ENCODE measurements around the gene ANKRD44.

ANKRD44 gene

DNA sequence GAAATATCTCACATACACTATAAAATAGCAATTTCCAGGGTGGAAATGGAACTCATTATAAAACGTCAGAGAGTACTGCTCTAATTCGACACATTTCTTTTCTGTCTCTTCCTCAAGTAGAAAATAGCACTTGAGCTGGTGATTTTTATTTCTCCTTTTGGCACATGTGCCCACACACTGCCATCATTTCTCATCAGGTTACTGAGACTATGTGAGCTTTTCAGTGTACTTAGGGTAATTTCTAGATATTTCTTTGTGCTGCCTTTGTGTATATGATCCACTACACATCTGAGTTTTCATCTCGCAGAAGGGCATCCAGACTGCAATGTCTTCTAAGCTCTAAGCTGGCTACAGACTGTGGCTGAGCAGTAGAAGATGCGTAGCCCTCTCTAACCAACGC is 321.9 kb downstream of the ANKRD44 start:
- no CpG with 5 or more reads among the region's 5 CpGs for WGBS (ENCODE audit: extremely low coverage, insufficient coverage, insufficient read length)
- H3K18ac ChIP-seq (ENCODE audit: low read length) = no peak overlapping the region

GRCh38 chr2:196987649-196988364 is 322.8 kb downstream of the ANKRD44 start:
- Histone ChIP-seq H3K9me3 (ENCODE audit: insufficient read depth, low read depth, low read length) (no peaks in the 10 kb centered on the region), H4K91ac (ENCODE audit: low read depth, low read length) (no peak overlapping the region), H3K18ac (ENCODE audit: low read length) (no peak overlapping the region), H2AK5ac (ENCODE audit: low read length) (no peak overlapping the region), H2BK5ac (ENCODE audit: low read depth, low read length, poor library complexity) (no peak overlapping the region), H3K27ac (ENCODE audit: low read depth, low read length) (no peak overlapping the region), H2AFZ (ENCODE audit: insufficient read depth, low read length, poor library complexity) (no peak overlapping the region), H3K14ac (ENCODE audit: low read length) (no peak overlapping the region), H4K8ac (ENCODE audit: low read depth, low read length) (no peak overlapping the region), H3K4me1 (ENCODE audit: control insufficient read depth in 1 of 2, insufficient read depth in 2 of 2, low read length in 2 of 2) (no peaks in the 10 kb centered on the region), H3K9ac (ENCODE audit: low read length) (no peak overlapping the region), H3K4me3 (ENCODE audit: low read depth, low read length) (no peak overlapping the region), H3K4me2 (ENCODE audit: low read length) (no peak overlapping the region), H2BK120ac (ENCODE audit: insufficient read depth, low read length, poor library complexity) (no peak overlapping the region), H2BK12ac (ENCODE audit: low read length) (no peak overlapping the region), H4K12ac (ENCODE audit: low read depth, low read length) (no peak overlapping the region), H3K4ac (ENCODE audit: low read depth, low read length) (no peak overlapping the region), H3K27me3 (ENCODE audit: insufficient read depth, low read length) (no peaks in the 10 kb centered on the region), H3K79me1 (ENCODE audit: low read length) (no peaks in the 10 kb centered on the region), H3K23ac (ENCODE audit: low read length) (no peak overlapping the region), H3K36me3 (ENCODE audit: control insufficient read depth in 1 of 2, insufficient read depth in 2 of 2, low read length in 2 of 2) (no peaks in the 10 kb centered on the region), H3K79me2 (ENCODE audit: control insufficient read depth, insufficient read depth, low read length, poor library complexity) (no peaks in the 10 kb centered on the region)
- peak; percentile 68 to 82 for DNase-seq
- WGBS (ENCODE audit: extremely low coverage, insufficient coverage, insufficient read length) = no CpG with 5 or more reads among the region's 6 CpGs

More for the DNA sequence above, 321.9 kb downstream of the ANKRD44 start:
- Histone ChIP-seq H2AFZ (ENCODE audit: insufficient read depth, low read length, poor library complexity) (no peak overlapping the region), H4K91ac (ENCODE audit: low read depth, low read length) (no peak overlapping the region), H3K23ac (ENCODE audit: low read length) (no peak overlapping the region), H4K12ac (ENCODE audit: low read depth, low read length) (no peak overlapping the region), H3K79me2 (ENCODE audit: control insufficient read depth, insufficient read depth, low read length, poor library complexity) (no peaks in the 10 kb centered on the region), H2AK5ac (ENCODE audit: low read length) (no peak overlapping the region), H3K9me3 (ENCODE audit: insufficient read depth, low read depth, low read length) (no peaks in the 10 kb centered on the region), H3K36me3 (ENCODE audit: control insufficient read depth in 1 of 2, insufficient read depth in 2 of 2, low read length in 2 of 2) (no peaks in the 10 kb centered on the region), H3K4me2 (ENCODE audit: low read length) (no peak overlapping the region), H3K27me3 (ENCODE audit: insufficient read depth, low read length) (no peaks in the 10 kb centered on the region), H3K27ac (ENCODE audit: low read depth, low read length) (no peak overlapping the region), H2BK5ac (ENCODE audit: low read depth, low read length, poor library complexity) (no peak overlapping the region), H3K4me1 (ENCODE audit: control insufficient read depth in 1 of 2, insufficient read depth in 2 of 2, low read length in 2 of 2) (no peaks in the 10 kb centered on the region), H3K14ac (ENCODE audit: low read length) (no peak overlapping the region), H2BK12ac (ENCODE audit: low read length) (no peak overlapping the region), H3K79me1 (ENCODE audit: low read length) (no peaks in the 10 kb centered on the region), H3K9ac (ENCODE audit: low read length) (no peak overlapping the region), H4K8ac (ENCODE audit: low read depth, low read length) (no peak overlapping the region), H3K4me3 (ENCODE audit: low read depth, low read length) (no peak overlapping the region), H2BK120ac (ENCODE audit: insufficient read depth, low read length, poor library complexity) (no peak overlapping the region), H3K4ac (ENCODE audit: low read depth, low read length) (no peak overlapping the region)
- DNase-seq = no peak

DNA sequence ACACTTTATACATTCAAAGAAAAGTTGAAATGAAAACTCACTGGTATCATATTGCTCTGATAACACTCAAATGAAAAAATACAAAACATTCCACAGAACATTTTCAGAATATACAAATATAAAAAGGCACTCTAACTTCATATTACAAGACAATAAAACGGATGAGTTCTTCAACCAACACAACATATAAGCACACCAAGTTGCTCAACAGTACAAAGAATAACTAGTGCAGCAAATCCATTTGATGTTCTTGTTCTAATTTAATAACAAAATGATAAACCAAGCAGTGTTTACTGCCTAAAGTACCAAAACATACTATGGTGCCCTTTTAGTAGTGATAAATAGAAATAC is 323.3 kb downstream of the ANKRD44 start:
- Histone ChIP-seq H2BK12ac (ENCODE audit: low read length) (no peak overlapping the region), H3K4me2 (ENCODE audit: low read length) (no peak overlapping the region), H4K12ac (ENCODE audit: low read depth, low read length) (no peak overlapping the region), H3K79me1 (ENCODE audit: low read length) (no peaks in the 10 kb centered on the region), H3K23ac (ENCODE audit: low read length) (no peak overlapping the region), H2AFZ (ENCODE audit: insufficient read depth, low read length, poor library complexity) (no peak overlapping the region), H3K36me3 (ENCODE audit: control insufficient read depth in 1 of 2, insufficient read depth in 2 of 2, low read length in 2 of 2) (no peaks in the 10 kb centered on the region), H3K4ac (ENCODE audit: low read depth, low read length) (no peak overlapping the region), H3K79me2 (ENCODE audit: control insufficient read depth, insufficient read depth, low read length, poor library complexity) (no peaks in the 10 kb centered on the region), H3K9ac (ENCODE audit: low read length) (no peak overlapping the region), H3K27me3 (ENCODE audit: insufficient read depth, low read length) (no peaks in the 10 kb centered on the region), H2BK5ac (ENCODE audit: low read depth, low read length, poor library complexity) (no peak overlapping the region), H3K14ac (ENCODE audit: low read length) (no peak overlapping the region), H3K4me3 (ENCODE audit: low read depth, low read length) (no peak overlapping the region), H3K9me3 (ENCODE audit: insufficient read depth, low read depth, low read length) (no peaks in the 10 kb centered on the region), H4K91ac (ENCODE audit: low read depth, low read length) (no peak overlapping the region), H3K27ac (ENCODE audit: low read depth, low read length) (no peak overlapping the region), H2BK120ac (ENCODE audit: insufficient read depth, low read length, poor library complexity) (no peak overlapping the region), H3K18ac (ENCODE audit: low read length) (no peak overlapping the region), H3K4me1 (ENCODE audit: control insufficient read depth in 1 of 2, insufficient read depth in 2 of 2, low read length in 2 of 2) (no peaks in the 10 kb centered on the region), H4K8ac (ENCODE audit: low read depth, low read length) (no peak overlapping the region), H2AK5ac (ENCODE audit: low read length) (no peak overlapping the region)
- DNase-seq = no peak
- no CpG with 5 or more reads among the region's 1 CpG for WGBS (ENCODE audit: extremely low coverage, insufficient coverage, insufficient read length)

DNA sequence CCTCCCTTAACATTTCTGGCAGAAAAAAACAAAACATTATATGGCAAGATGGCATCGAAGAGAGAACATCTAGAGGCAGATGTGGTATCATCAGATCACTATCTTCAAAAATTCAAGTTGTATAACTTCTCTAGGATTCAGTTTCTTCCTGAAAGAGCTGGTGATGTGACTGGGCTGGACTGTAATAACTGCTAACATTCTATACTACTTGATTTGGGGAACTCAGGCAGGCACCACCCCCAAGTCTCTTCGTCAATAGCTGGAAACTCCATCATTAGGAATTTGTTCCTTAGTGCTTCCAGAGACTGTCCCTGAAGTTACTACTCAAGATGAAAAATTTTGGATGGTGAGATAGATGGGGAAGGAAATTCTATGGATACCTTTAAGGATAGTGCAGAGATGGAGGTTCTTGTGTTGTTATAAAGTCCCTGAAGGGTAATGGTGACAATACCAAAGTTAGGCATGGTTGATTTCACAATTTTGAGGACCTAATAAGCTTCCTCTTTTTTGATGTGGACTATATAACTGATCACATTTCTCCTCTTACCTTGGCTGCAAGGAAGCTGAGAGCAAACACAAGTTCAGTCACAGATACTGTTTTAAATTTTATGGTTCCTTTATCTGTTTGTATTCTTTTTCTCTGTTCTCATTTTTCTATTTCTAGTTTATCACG is 324.9 kb downstream of the ANKRD44 start:
- H3K4me2 ChIP-seq (ENCODE audit: low read length) = no peak overlapping the region
- no peak overlapping the region for H2BK120ac ChIP-seq (ENCODE audit: insufficient read depth, low read length, poor library complexity)
- H3K9ac ChIP-seq (ENCODE audit: low read length) = no peak overlapping the region
- no peak overlapping the region for H4K8ac ChIP-seq (ENCODE audit: low read depth, low read length)
- no peak overlapping the region for H3K4ac ChIP-seq (ENCODE audit: low read depth, low read length)
- no peak overlapping the region for H4K12ac ChIP-seq (ENCODE audit: low read depth, low read length)
- no peak overlapping the region for H2AK5ac ChIP-seq (ENCODE audit: low read length)
- H3K9me3 ChIP-seq (ENCODE audit: insufficient read depth, low read depth, low read length) = no peaks in the 10 kb centered on the region
- no peaks in the 10 kb centered on the region for H3K36me3 ChIP-seq (ENCODE audit: control insufficient read depth in 1 of 2, insufficient read depth in 2 of 2, low read length in 2 of 2)
- H2BK5ac ChIP-seq (ENCODE audit: low read depth, low read length, poor library complexity) = no peak overlapping the region
- H3K4me3 ChIP-seq (ENCODE audit: low read depth, low read length) = no peak overlapping the region
- H3K79me2 ChIP-seq (ENCODE audit: control insufficient read depth, insufficient read depth, low read length, poor library complexity) = no peaks in the 10 kb centered on the region
- H4K91ac ChIP-seq (ENCODE audit: low read depth, low read length) = no peak overlapping the region
- H3K27me3 ChIP-seq (ENCODE audit: insufficient read depth, low read length) = no peaks in the 10 kb centered on the region
- no peak overlapping the region for H3K27ac ChIP-seq (ENCODE audit: low read depth, low read length)
- DNase-seq = no peak
- no peak overlapping the region for H2BK12ac ChIP-seq (ENCODE audit: low read length)
- H3K4me1 ChIP-seq (ENCODE audit: control insufficient read depth in 1 of 2, insufficient read depth in 2 of 2, low read length in 2 of 2) = no peaks in the 10 kb centered on the region
- H3K79me1 ChIP-seq (ENCODE audit: low read length) = no peaks in the 10 kb centered on the region
- no peak overlapping the region for H3K18ac ChIP-seq (ENCODE audit: low read length)
- no CpG with 5 or more reads among the region's 3 CpGs for WGBS (ENCODE audit: extremely low coverage, insufficient coverage, insufficient read length)
- no peak overlapping the region for H3K23ac ChIP-seq (ENCODE audit: low read length)
- H3K14ac ChIP-seq (ENCODE audit: low read length) = no peak overlapping the region
- H2AFZ ChIP-seq (ENCODE audit: insufficient read depth, low read length, poor library complexity) = no peak overlapping the region

Data from trophoblast cell (in vitro differentiated cells and primary cell).